ENCODE measurements around the gene LIFR. TPM values are rescaled to one million over a fixed set of nuclear protein-coding genes. Genes with fewer than 3 reads are reported as not detected.

Gene LIFR
- total and polyA plus RNA-seq, 7 donors, result 10.1 to 74.5 (median 28.9) TPM

- no peak overlapping the region for H3K27ac ChIP-seq
- no peak for TF ChIP-seq CTCF (IDR thresholded peaks at IDR 0.05)
- peaks cover 18% of the 10 kb centered on the region for H3K4me1 ChIP-seq
- DNase-seq, result no peak
- no peak overlapping the region for H3K4me3 ChIP-seq
- H3K9me3 ChIP-seq, result no peaks in the 10 kb centered on the region
- no peaks in the 10 kb centered on the region for H3K36me3 ChIP-seq (ENCODE audit: insufficient read depth in 1 of 2, low read depth in 1 of 2)
- intact Hi-C loops (cut with DNase I), result no loop called here
- no peak for ATAC-seq
- 63 to 94% (median 64%) methylated on average over 2 of the region's 2 CpGs for WGBS, 3 donors
- no peaks in the 10 kb centered on the region for H3K27me3 ChIP-seq (ENCODE audit: insufficient read depth in 3 of 3, low read length in 2 of 3)
Measured at GRCh38 chr5:38579105-38579504, 22.7 kb upstream of the LIFR start.

GRCh38 chr5:38576961-38577684 lies 20.7 kb upstream of the LIFR start:
- DNase-seq (no peak), ATAC-seq (peak in 1 of 4 donors; percentile 27)
- Histone ChIP-seq H3K27me3 (ENCODE audit: insufficient read depth in 3 of 3, low read length in 2 of 3) (no peaks in the 10 kb centered on the region), H3K27ac (peak overlapping the region; percentile 48), H3K4me1 (peaks cover 18% of the 10 kb centered on the region), H3K4me3 (no peak overlapping the region), H3K9me3 (no peaks in the 10 kb centered on the region), H3K36me3 (ENCODE audit: insufficient read depth in 1 of 2, low read depth in 1 of 2) (no peaks in the 10 kb centered on the region)
- no peak for TF ChIP-seq CTCF (IDR thresholded peaks at IDR 0.05)
- 55 to 65% (median 59%) methylated on average over 5 of the region's 5 CpGs for WGBS, 3 donors
- intact Hi-C loops (cut with DNase I), result no loop called here

GRCh38 chr5:38576442-38576841 lies 20.0 kb upstream of the LIFR start:
- WGBS, 3 donors, result 28 to 31% (median 31%) methylated on average over 7 of the region's 7 CpGs
- Histone ChIP-seq H3K27ac (peak overlapping the region; percentile 48), H3K36me3 (ENCODE audit: insufficient read depth in 1 of 2, low read depth in 1 of 2) (no peaks in the 10 kb centered on the region), H3K9me3 (no peaks in the 10 kb centered on the region), H3K27me3 (ENCODE audit: insufficient read depth in 3 of 3, low read length in 2 of 3) (no peaks in the 10 kb centered on the region), H3K4me1 (peaks cover 18% of the 10 kb centered on the region), H3K4me3 (no peak overlapping the region)
- no peak for DNase-seq
- intact Hi-C loops (cut with DNase I), result no loop called here
- TF ChIP-seq CTCF (IDR thresholded peaks at IDR 0.05), result no peak
- peak; percentile 61 to 92 (median 72) for ATAC-seq

- WGBS, 3 donors, result 85 to 94% (median 88%) methylated on average over 4 of the region's 4 CpGs
- no peak overlapping the region for H3K27ac ChIP-seq
- intact Hi-C loops (cut with DNase I), result no loop called here
Measured at GRCh38 chr5:38575476-38575875, 19.0 kb upstream of the LIFR start.

More at GRCh38 chr5:38575476-38575875, 19.0 kb upstream of the LIFR start:
- peaks cover 18% of the 10 kb centered on the region for H3K4me1 ChIP-seq
- H3K36me3 ChIP-seq (ENCODE audit: insufficient read depth in 1 of 2, low read depth in 1 of 2), result no peaks in the 10 kb centered on the region
- H3K9me3 ChIP-seq, result no peaks in the 10 kb centered on the region
- ATAC-seq, result no peak
- no peaks in the 10 kb centered on the region for H3K27me3 ChIP-seq (ENCODE audit: insufficient read depth in 3 of 3, low read length in 2 of 3)
- no peak overlapping the region for H3K4me3 ChIP-seq
- no peak for TF ChIP-seq CTCF (IDR thresholded peaks at IDR 0.05)
- no peak for DNase-seq

Measured in psoas muscle (tissue), 8 donors.